Measurements from ENCODE around the gene PRKN.

The PRKN gene

DNA sequence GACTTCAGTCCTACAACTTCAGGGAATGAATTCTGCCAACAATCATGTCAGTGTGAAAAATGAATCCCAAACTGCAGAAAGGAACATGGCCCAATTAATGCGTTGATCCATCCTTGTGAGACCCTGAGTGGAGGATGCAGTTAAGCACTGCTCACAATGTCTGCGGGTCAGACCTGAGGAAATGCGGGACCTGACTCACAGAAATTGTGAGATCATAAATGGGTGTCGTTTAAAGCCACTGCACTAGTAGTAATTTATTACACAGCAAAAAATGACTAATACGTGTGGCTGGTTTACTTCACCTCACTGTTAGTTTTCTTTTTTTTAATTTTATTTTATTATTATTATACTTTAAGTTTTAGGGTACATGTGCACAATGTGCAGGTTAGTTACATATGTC is 505.0 kb downstream of the PRKN start:
- WGBS: 91% methylated on average over 3 of the region's 5 CpGs

DNA sequence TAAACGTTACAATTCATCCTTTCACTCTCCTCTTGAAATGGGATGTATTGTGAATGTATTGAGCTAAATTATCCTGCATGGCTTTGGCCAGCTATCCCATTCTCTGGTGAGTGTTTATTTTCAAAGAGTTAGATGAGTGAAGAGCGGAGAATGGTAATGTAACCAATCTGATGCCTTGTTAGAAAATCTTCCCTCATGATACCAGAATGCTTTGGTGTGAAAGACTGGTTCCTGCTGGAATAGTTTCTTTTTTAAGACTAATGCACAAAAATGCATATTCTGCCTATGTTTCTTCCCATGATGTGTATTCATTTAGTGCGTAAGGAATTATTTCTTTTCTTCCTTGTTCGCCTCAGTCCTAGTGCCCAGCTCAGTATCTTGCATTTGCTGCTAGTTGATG is 506.7 kb downstream of the PRKN start:
- no peak overlapping the region for H2BK5ac ChIP-seq (ENCODE audit: low read depth, low read length, poor library complexity, severe bottlenecking)
- WGBS: 100% methylated on average over 3 of the region's 4 CpGs
- no peaks in the 10 kb centered on the region for H3K36me3 ChIP-seq (ENCODE audit: control insufficient read depth in 1 of 2, insufficient read depth in 2 of 2, low read depth in 1 of 2, low read length in 2 of 2)
- no peaks in the 10 kb centered on the region for H3K27me3 ChIP-seq (ENCODE audit: control insufficient read depth in 1 of 2, insufficient read depth in 1 of 2, low read length in 2 of 2)
- no peak for DNase-seq
- no peak overlapping the region for H4K8ac ChIP-seq (ENCODE audit: low read length)
- H2BK12ac ChIP-seq (ENCODE audit: low read length in 2 of 2): no peak overlapping the region
- no peak overlapping the region for H2AK5ac ChIP-seq (ENCODE audit: low read length, severe bottlenecking)
- no peaks in the 10 kb centered on the region for H3K9me3 ChIP-seq (ENCODE audit: control insufficient read depth, low read length)
- H3K23ac ChIP-seq (ENCODE audit: low read length in 2 of 2): no peak overlapping the region
- H3K14ac ChIP-seq (ENCODE audit: low read length in 2 of 2): no peak overlapping the region
- H2BK120ac ChIP-seq (ENCODE audit: low read depth, low read length): no peak overlapping the region
- H3K4me2 ChIP-seq (ENCODE audit: low read length, poor library complexity, severe bottlenecking): no peak overlapping the region
- H2BK15ac ChIP-seq (ENCODE audit: low read depth, poor library complexity, severe bottlenecking): no peak overlapping the region
- no peak overlapping the region for H3K4me3 ChIP-seq (ENCODE audit: insufficient read depth in 1 of 2, low read depth in 1 of 2, low read length in 2 of 2)
- H3K18ac ChIP-seq (ENCODE audit: low read depth in 1 of 2, low read length in 2 of 2): no peak overlapping the region
- no peak overlapping the region for H3K4ac ChIP-seq (ENCODE audit: low read depth in 1 of 2, low read length in 2 of 2)
- H3K4me1 ChIP-seq (ENCODE audit: control insufficient read depth, insufficient read depth, low read depth, low read length): peaks cover 6% of the 10 kb centered on the region
- H3K27ac ChIP-seq (ENCODE audit: low read length, poor library complexity, severe bottlenecking): no peak overlapping the region
- H4K91ac ChIP-seq (ENCODE audit: low read length): no peak overlapping the region
- no peaks in the 10 kb centered on the region for H3K79me1 ChIP-seq (replicated peaks; ENCODE audit: low read length, poor library complexity, severe bottlenecking)
- no peak overlapping the region for H2AFZ ChIP-seq (ENCODE audit: low read depth, low read length)
- no peak overlapping the region for H3K9ac ChIP-seq (ENCODE audit: low read length)

More for the DNA sequence above, 505.0 kb downstream of the PRKN start:
- Histone ChIP-seq H3K4me3 (ENCODE audit: insufficient read depth in 1 of 2, low read depth in 1 of 2, low read length in 2 of 2) (no peak overlapping the region), H2AK5ac (ENCODE audit: low read length, severe bottlenecking) (no peak overlapping the region), H3K14ac (ENCODE audit: low read length in 2 of 2) (no peak overlapping the region), H2BK15ac (ENCODE audit: low read depth, poor library complexity, severe bottlenecking) (no peak overlapping the region), H3K27me3 (ENCODE audit: control insufficient read depth in 1 of 2, insufficient read depth in 1 of 2, low read length in 2 of 2) (no peaks in the 10 kb centered on the region), H3K4ac (ENCODE audit: low read depth in 1 of 2, low read length in 2 of 2) (no peak overlapping the region), H2BK120ac (ENCODE audit: low read depth, low read length) (no peak overlapping the region), H3K18ac (ENCODE audit: low read depth in 1 of 2, low read length in 2 of 2) (no peak overlapping the region), H2AFZ (ENCODE audit: low read depth, low read length) (no peak overlapping the region), H3K27ac (ENCODE audit: low read length, poor library complexity, severe bottlenecking) (no peak overlapping the region), H4K91ac (ENCODE audit: low read length) (no peak overlapping the region), H2BK5ac (ENCODE audit: low read depth, low read length, poor library complexity, severe bottlenecking) (no peak overlapping the region), H3K4me2 (ENCODE audit: low read length, poor library complexity, severe bottlenecking) (no peak overlapping the region), H3K36me3 (ENCODE audit: control insufficient read depth in 1 of 2, insufficient read depth in 2 of 2, low read depth in 1 of 2, low read length in 2 of 2) (no peaks in the 10 kb centered on the region), H2BK12ac (ENCODE audit: low read length in 2 of 2) (no peak overlapping the region), H4K8ac (ENCODE audit: low read length) (no peak overlapping the region), H3K9me3 (ENCODE audit: control insufficient read depth, low read length) (no peaks in the 10 kb centered on the region), H3K79me1 (replicated peaks; ENCODE audit: low read length, poor library complexity, severe bottlenecking) (no peaks in the 10 kb centered on the region), H3K9ac (ENCODE audit: low read length) (no peak overlapping the region), H3K4me1 (ENCODE audit: control insufficient read depth, insufficient read depth, low read depth, low read length) (peaks cover 6% of the 10 kb centered on the region), H3K23ac (ENCODE audit: low read length in 2 of 2) (no peak overlapping the region)
- no peak for DNase-seq

DNA sequence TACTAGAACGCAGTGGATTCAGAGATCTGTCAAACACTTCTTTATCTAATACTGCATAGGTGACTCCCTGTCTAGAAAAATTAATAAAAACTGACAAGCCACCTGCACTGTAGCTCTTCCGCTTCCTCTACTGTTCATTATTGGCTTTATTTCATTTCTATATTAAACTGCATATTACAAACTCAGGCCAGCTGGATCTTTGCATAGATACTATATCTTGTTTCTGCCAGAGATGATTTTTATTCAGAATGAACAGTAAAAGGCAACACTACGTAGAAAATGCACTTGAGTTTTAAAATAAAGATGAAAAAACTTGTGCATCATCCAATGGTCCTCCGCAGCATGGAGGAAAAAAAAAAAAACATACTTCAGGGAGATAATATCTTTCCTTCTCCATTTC is 508.3 kb downstream of the PRKN start:
- Histone ChIP-seq H3K27me3 (ENCODE audit: control insufficient read depth in 1 of 2, insufficient read depth in 1 of 2, low read length in 2 of 2) (no peaks in the 10 kb centered on the region), H3K14ac (ENCODE audit: low read length in 2 of 2) (no peak overlapping the region), H3K4me3 (ENCODE audit: insufficient read depth in 1 of 2, low read depth in 1 of 2, low read length in 2 of 2) (no peak overlapping the region), H2BK15ac (ENCODE audit: low read depth, poor library complexity, severe bottlenecking) (no peak overlapping the region), H2BK12ac (ENCODE audit: low read length in 2 of 2) (no peak overlapping the region), H2BK120ac (ENCODE audit: low read depth, low read length) (no peak overlapping the region), H3K9ac (ENCODE audit: low read length) (no peak overlapping the region), H4K8ac (ENCODE audit: low read length) (no peak overlapping the region), H2AFZ (ENCODE audit: low read depth, low read length) (no peak overlapping the region), H3K4me2 (ENCODE audit: low read length, poor library complexity, severe bottlenecking) (no peak overlapping the region), H4K91ac (ENCODE audit: low read length) (no peak overlapping the region), H2AK5ac (ENCODE audit: low read length, severe bottlenecking) (no peak overlapping the region), H3K23ac (ENCODE audit: low read length in 2 of 2) (no peak overlapping the region), H3K27ac (ENCODE audit: low read length, poor library complexity, severe bottlenecking) (no peak overlapping the region), H3K79me1 (replicated peaks; ENCODE audit: low read length, poor library complexity, severe bottlenecking) (no peaks in the 10 kb centered on the region), H3K36me3 (ENCODE audit: control insufficient read depth in 1 of 2, insufficient read depth in 2 of 2, low read depth in 1 of 2, low read length in 2 of 2) (no peaks in the 10 kb centered on the region), H2BK5ac (ENCODE audit: low read depth, low read length, poor library complexity, severe bottlenecking) (no peak overlapping the region), H3K4me1 (ENCODE audit: control insufficient read depth, insufficient read depth, low read depth, low read length) (peaks cover 6% of the 10 kb centered on the region), H3K4ac (ENCODE audit: low read depth in 1 of 2, low read length in 2 of 2) (no peak overlapping the region), H3K9me3 (ENCODE audit: control insufficient read depth, low read length) (no peaks in the 10 kb centered on the region), H3K18ac (ENCODE audit: low read depth in 1 of 2, low read length in 2 of 2) (no peak overlapping the region)
- WGBS: 86% methylated on average over 2 of the region's 4 CpGs
- no peak for DNase-seq

GRCh38 chr6:162217811-162218493 is 509.6 kb downstream of the PRKN start:
- H2BK120ac ChIP-seq (ENCODE audit: low read depth, low read length): no peak overlapping the region
- no peak overlapping the region for H3K4ac ChIP-seq (ENCODE audit: low read depth in 1 of 2, low read length in 2 of 2)
- H3K4me1 ChIP-seq (ENCODE audit: control insufficient read depth, insufficient read depth, low read depth, low read length): peaks cover 6% of the 10 kb centered on the region
- H2AFZ ChIP-seq (ENCODE audit: low read depth, low read length): no peak overlapping the region
- no peak overlapping the region for H3K4me3 ChIP-seq (ENCODE audit: insufficient read depth in 1 of 2, low read depth in 1 of 2, low read length in 2 of 2)
- H3K9ac ChIP-seq (ENCODE audit: low read length): no peak overlapping the region
- no peaks in the 10 kb centered on the region for H3K27me3 ChIP-seq (ENCODE audit: control insufficient read depth in 1 of 2, insufficient read depth in 1 of 2, low read length in 2 of 2)
- H4K8ac ChIP-seq (ENCODE audit: low read length): no peak overlapping the region
- no peak overlapping the region for H3K27ac ChIP-seq (ENCODE audit: low read length, poor library complexity, severe bottlenecking)
- no peak overlapping the region for H3K14ac ChIP-seq (ENCODE audit: low read length in 2 of 2)
- no peak overlapping the region for H2BK12ac ChIP-seq (ENCODE audit: low read length in 2 of 2)
- H2AK5ac ChIP-seq (ENCODE audit: low read length, severe bottlenecking): no peak overlapping the region
- no peak overlapping the region for H3K4me2 ChIP-seq (ENCODE audit: low read length, poor library complexity, severe bottlenecking)
- DNase-seq: no peak
- H2BK15ac ChIP-seq (ENCODE audit: low read depth, poor library complexity, severe bottlenecking): no peak overlapping the region
- H3K36me3 ChIP-seq (ENCODE audit: control insufficient read depth in 1 of 2, insufficient read depth in 2 of 2, low read depth in 1 of 2, low read length in 2 of 2): no peaks in the 10 kb centered on the region
- no peak overlapping the region for H4K91ac ChIP-seq (ENCODE audit: low read length)
- no peaks in the 10 kb centered on the region for H3K9me3 ChIP-seq (ENCODE audit: control insufficient read depth, low read length)
- no peak overlapping the region for H3K23ac ChIP-seq (ENCODE audit: low read length in 2 of 2)
- no peak overlapping the region for H2BK5ac ChIP-seq (ENCODE audit: low read depth, low read length, poor library complexity, severe bottlenecking)
- H3K18ac ChIP-seq (ENCODE audit: low read depth in 1 of 2, low read length in 2 of 2): no peak overlapping the region
- no peaks in the 10 kb centered on the region for H3K79me1 ChIP-seq (replicated peaks; ENCODE audit: low read length, poor library complexity, severe bottlenecking)
- 84% methylated on average over 11 of the region's 11 CpGs for WGBS
